NB4 (cell line): ENCODE measurements around the gene VDAC1.
A peak's percentile ranks its signal among the peaks of the same experiment; 100 is the strongest.

Source experiments
- DNase-seq: peaks from one replicate; pipeline ENCODE4 v3.0.0; 2010; ENCODE audit warnings: low read depth
- H3K4me3 ChIP-seq: one replicate; pipeline ENCODE4 v1.5.1; 2011; ENCODE audit warnings: mild to moderate bottlenecking, low read depth, low read length, moderate library complexity
- CTCF ChIP-seq: IDR thresholded peaks from one replicate; pipeline ENCODE4 v1.5.1; 2012; ENCODE audit warnings: low read depth, low read length
- MAX ChIP-seq: IDR thresholded peaks from 2 replicates; pipeline ENCODE4 v1.6.1; 2011; ENCODE audit warnings: low read depth, low read length
- MYC ChIP-seq: IDR thresholded peaks from 2 replicates; pipeline ENCODE4 v1.6.1; 2011; ENCODE audit warnings: low read depth, low read length
- POLR2A ChIP-seq: IDR thresholded peaks from 2 replicates; pipeline ENCODE4 v1.6.1; 2011; ENCODE audit warnings: mild to moderate bottlenecking; ENCODE audit not compliant: insufficient read length; ENCODE audit errors: extremely low read depth

The VDAC1 gene

GRCh38 chr5:133974142-133974541 lies 30.6 kb downstream of the VDAC1 start:
- DNase-seq = no peak
- TF ChIP-seq CTCF (no peak), MYC (no peak), MAX (no peak), POLR2A (no peak)
- H3K4me3 ChIP-seq = no peak overlapping the region

- TF ChIP-seq POLR2A = no peak
- TF ChIP-seq MAX = no peak
- no peak for TF ChIP-seq CTCF
- TF ChIP-seq MYC = no peak
These were observed 34.4 kb downstream of the VDAC1 start for GRCh38 chr5:133970325-133970909.

GRCh38 chr5:133969654-133970324 lies 35.0 kb downstream of the VDAC1 start:
- DNase-seq = peak; percentile 28
- peak overlapping the region; percentile 75 for H3K4me3 ChIP-seq
- TF ChIP-seq MYC (no peak), MAX (no peak), CTCF (no peak), POLR2A (no peak)

More at GRCh38 chr5:133970325-133970909, 34.4 kb downstream of the VDAC1 start:
- no peak overlapping the region for H3K4me3 ChIP-seq
- DNase-seq = no peak

GRCh38 chr5:133968204-133968980 lies 36.4 kb downstream of the VDAC1 start, which contains the start of gene C5orf15:
C5orf15 (minus strand) TSS chr5:133968625; CDS start chr5:133968584, 41 bp downstream.
- TF ChIP-seq MAX (peak; percentile 75), MYC (peak; percentile 70), POLR2A (peak; percentile 64), CTCF (no peak)
- H3K4me3 ChIP-seq = peak within 1 kb of the TSS; percentile 75
- peak; percentile 97 for DNase-seq

GRCh38 chr5:133967698-133968203 lies 37.0 kb downstream of the VDAC1 start:
- H3K4me3 ChIP-seq = peak overlapping the region; percentile 75

GRCh38 chr5:133967124-133967523 lies 37.7 kb downstream of the VDAC1 start:
- TF ChIP-seq MYC = no peak
- TF ChIP-seq CTCF = no peak
- TF ChIP-seq MAX = no peak
- no peak for TF ChIP-seq POLR2A
- no peak for DNase-seq
- H3K4me3 ChIP-seq = peak overlapping the region; percentile 75

More at GRCh38 chr5:133967698-133968203, 37.0 kb downstream of the VDAC1 start:
- DNase-seq = no peak
- TF ChIP-seq MYC = no peak
